K562 (cell line): ENCODE data around the gene CHD5. TPM values are rescaled to one million over a fixed set of nuclear protein-coding genes. Genes with fewer than 3 reads are reported as not detected.

Experiments
- ATAC-seq: fragments of 200-7000 bp; cut with Tn5 transposase; 3 replicates; pipeline ENCODE4 v1.9.1; 2020; ENCODE audit warnings: moderate library complexity
- BruUV-seq: library from RNA; stranded (reverse); fragments of 400-500 nt; replicated peaks from 2 replicates; lab custom pipeline; 2021; lab: Mats Ljungman, UMichigan
- CTCF ChIA-PET: fragments of 300-600 bp; formaldehyde crosslinking; extraction: SDS; loops from one replicate; lab custom pipeline; 2021; ENCODE audit warnings: low intra/inter-chr PET ratio; lab: Yijun Ruan, JAX
- POLR2A ChIA-PET: fragments of 300-600, 350-650 bp; sonication (Branson Sonifier 250); formaldehyde crosslinking; extraction: SDS; loops from one replicate; lab custom pipeline; 2021; ENCODE audit warnings: antibody characterized with exemption, inconsistent platforms; lab: Yijun Ruan, JAX
- DNase-seq, 4 experiments: peaks; one replicate each; pipeline versions ENCODE4 v3.0.0 to v3.0.0-alpha.2; 2011 to 2018; ENCODE audit warnings: low spot score in 3 of 4, mixed read lengths in 3 of 4; ENCODE audit errors: extremely low read depth in 1 of 4
- FAIRE-seq: peaks from 2 replicates; lab custom pipeline; 2011; peaks lifted over from hg19 to GRCh38; lab: Jason Lieb, UNC
- H2AFZ ChIP-seq: 2 replicates; pipeline ENCODE4 v1.6.0; 2011; ENCODE audit warnings: low read depth, low read length, control low read depth, inconsistent platforms
- H3K27ac ChIP-seq: fragments of 200-600 bp; 3 replicates; pipeline ENCODE4 v1.8.0; 2011; ENCODE audit warnings: low read depth, mild to moderate bottlenecking, control low read depth, inconsistent platforms, low read length, moderate library complexity, mixed read lengths; ENCODE audit errors: extremely low read depth
- H3K27me3 ChIP-seq, 2 experiments: fragments of 300-600 bp in 1 of 2; 2 replicates in 1 of 2; 3 replicates in 1 of 2; pipeline versions ENCODE4 v1.6.0 to v1.8.0; 2011; ENCODE audit warnings: inconsistent platforms in 2 of 2, low read length in 2 of 2, mild to moderate bottlenecking in 1 of 2, mixed read lengths in 1 of 2, moderate library complexity in 1 of 2; ENCODE audit not compliant: control insufficient read depth in 2 of 2, insufficient read depth in 2 of 2
- H3K36me3 ChIP-seq: fragments of 300-600 bp; 3 replicates; pipeline ENCODE4 v1.8.0; 2011; ENCODE audit warnings: mild to moderate bottlenecking, low read length, inconsistent platforms; ENCODE audit not compliant: control insufficient read depth, insufficient read depth
- H3K4me1 ChIP-seq, 2 experiments: fragments of 200-600 bp in 1 of 2; replicated peaks in 1 of 2; 2 replicates in 1 of 2; 3 replicates in 1 of 2; pipeline versions ENCODE4 v1.5.1 to v1.8.0; 2011; ENCODE audit warnings: inconsistent platforms in 2 of 2, low read length in 2 of 2, mild to moderate bottlenecking in 1 of 2, mixed read lengths in 1 of 2, moderate library complexity in 1 of 2; ENCODE audit not compliant: control insufficient read depth in 2 of 2, insufficient read depth in 2 of 2
- H3K4me2 ChIP-seq: 2 replicates; pipeline ENCODE4 v1.6.1; 2011; ENCODE audit warnings: low read length, control low read depth, inconsistent platforms, mixed read lengths; ENCODE audit not compliant: insufficient read depth
- H3K4me3 ChIP-seq: fragments of 200-600 bp; sonication (generic), shearing (Covaris generic); 2 replicates; pipeline ENCODE4 v1.5.1; 2016; ENCODE audit warnings: control low read depth, inconsistent platforms
- H3K79me2 ChIP-seq: fragments of 200-600 bp; 3 replicates; pipeline ENCODE4 v1.8.0; 2011; ENCODE audit warnings: low read length, inconsistent platforms; ENCODE audit not compliant: control insufficient read depth, insufficient read depth
- H3K9ac ChIP-seq, 2 experiments: 2 replicates each; pipeline versions ENCODE4 v1.6.0 to v1.6.1; 2011; ENCODE audit warnings: low read depth in 2 of 2, low read length in 2 of 2, control low read depth in 1 of 2, inconsistent platforms in 1 of 2, mild to moderate bottlenecking in 1 of 2, mixed read lengths in 1 of 2; ENCODE audit not compliant: insufficient read depth in 1 of 2
- H3K9me1 ChIP-seq: one replicate; pipeline ENCODE4 v1.6.0; 2011; ENCODE audit warnings: inconsistent platforms, mild to moderate bottlenecking, low read length, moderate library complexity; ENCODE audit not compliant: control insufficient read depth, insufficient read depth
- H3K9me3 ChIP-seq: replicated peaks from 2 replicates; pipeline ENCODE4 v1.5.1; 2011; ENCODE audit warnings: low read depth, low read length, inconsistent platforms; ENCODE audit not compliant: control insufficient read depth, insufficient read depth
- H4K20me1 ChIP-seq: replicated peaks from 2 replicates; pipeline ENCODE4 v1.6.1; 2011; ENCODE audit warnings: low read length, inconsistent platforms, mixed read lengths; ENCODE audit not compliant: control insufficient read depth, insufficient read depth
- ETV1 ChIP-seq: fragments of 450-650 bp; conservative IDR thresholded peaks from 2 replicates; pipeline ENCODE4 v1.6.1; 2016; ENCODE audit warnings: missing genetic modification characterization, control low read depth, low read depth, missing compliant biosample characterization
- MEIS2 ChIP-seq: fragments of 450-650 bp; IDR thresholded peaks from 2 replicates; pipeline ENCODE4 v1.6.1; 2014; ENCODE audit warnings: mild to moderate bottlenecking; ENCODE audit not compliant: partially characterized antibody
- MIER1 ChIP-seq: fragments of 450-650 bp; IDR thresholded peaks from 2 replicates; pipeline ENCODE4 v1.6.1; 2016; ENCODE audit warnings: antibody characterized with exemption, mild to moderate bottlenecking, low read depth
- NFRKB ChIP-seq: fragments of 450-650 bp; IDR thresholded peaks from 2 replicates; pipeline ENCODE4 v1.6.1; 2016; ENCODE audit warnings: low read depth
- NR2C1 ChIP-seq, 2 experiments: fragments of 450-650 bp; IDR thresholded peaks; 2 replicates each; pipeline ENCODE4 v1.6.1; 2017; ENCODE audit warnings: mild to moderate bottlenecking in 2 of 2, antibody characterized with exemption in 1 of 2, inconsistent platforms in 1 of 2, missing compliant biosample characterization in 1 of 2, missing genetic modification characterization in 1 of 2
- ZNF263 ChIP-seq: sonication (generic); formaldehyde crosslinking; IDR thresholded peaks from 2 replicates; pipeline ENCODE4 v1.8.0; 2022; ENCODE audit warnings: mild to moderate bottlenecking, missing genetic modification reagents, borderline replicate concordance
- WGBS: fragments of 100-300 bp; shearing (Covaris generic); methylation state at CpG from one replicate; pipeline ENCODE4 v1.1.6; 2016; ENCODE audit warnings: low coverage, mixed read lengths; ENCODE audit not compliant: insufficient coverage; ENCODE audit errors: missing lambda C conversion rate; 5-methylcytosine and 5-hydroxymethylcytosine counted together
- in situ Hi-C: fragments of 300-500 bp; cut with MboI; formaldehyde crosslinking; loops from 4 replicates; pipeline ENCODE4 v1.15.0; 2018; ENCODE audit warnings: inconsistent platforms, mixed read lengths
- intact Hi-C: fragments of 100-400 bp; cut with micrococcal nuclease; formaldehyde crosslinking; loops from 2 replicates; pipeline ENCODE4 v1.14.2; 2022
- polyA plus RNA-seq, 8 experiments: library from polyadenylated mRNA; depleted of rRNA in 4 of 8; stranded (reverse) in 5 of 8; unstranded in 3 of 8; fragments of >200 nt; fragmentation: Nextera tagmentation in 2 of 8; fragmentation: Illumina TruSeq in 1 of 8; extraction: Ambion mirVana in 2 of 8; extraction: Trizol in 1 of 8; gene quantifications; 2 replicates each; pipeline versions ENCODE4 v1.2.1 to v1.2.3, GENCODE V29; 2011 to 2014; ENCODE audit warnings: inconsistent platforms in 1 of 8, missing spikeins in 1 of 8
- total RNA-seq, 7 experiments: library from RNA; depleted of rRNA in 6 of 7; stranded (reverse); fragments of >200 nt in 6 of 7; fragmentation: Illumina TruSeq in 2 of 7; extraction: Trizol in 2 of 7; gene quantifications; 2 replicates each; pipeline versions ENCODE4 v1.2.1 to v1.2.3, GENCODE V29; 2011 to 2021; ENCODE audit warnings: low replicate concordance in 1 of 7
- TF ChIP-seq, protein P1 (sequence below): fragments of 200-800 bp; sonication (Bioruptor generic); IDR thresholded peaks from 2 replicates; pipeline ENCODE4 v1.6.1; 2017; ENCODE audit warnings: missing genetic modification characterization, missing compliant biosample characterization

Gene CHD5
- total and polyA plus RNA-seq, 9 of the 15 experiments (the other 6 are each of a cell fraction or from before 2014, with no cell fraction given): 0.03 to 0.52 (median 0.11) TPM; not detected in 2

DNA sequence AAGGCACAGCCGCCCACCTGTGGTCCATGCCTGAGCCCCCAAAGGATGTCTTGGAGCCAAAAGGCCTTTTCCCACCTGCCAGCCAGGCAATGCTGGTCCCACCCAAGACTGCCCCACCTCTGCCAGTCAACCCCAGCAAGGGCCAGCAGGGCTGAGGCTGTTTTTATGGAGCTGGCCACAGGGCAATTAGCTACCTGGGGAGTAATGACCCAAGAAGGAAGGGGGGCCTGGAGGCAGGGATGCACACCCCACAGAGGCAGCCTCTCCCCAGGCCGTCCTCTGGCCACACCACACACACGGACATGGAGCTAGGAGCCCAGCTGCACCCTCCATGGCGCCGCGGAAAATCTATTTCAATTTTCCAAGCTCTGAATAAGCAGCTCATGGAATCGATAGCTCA lies 27.2 kb downstream of the CHD5 start (continued):
- no peak for TF ChIP-seq NR2C1 (IDR thresholded peaks at IDR 0.05)
- no peak for TF ChIP-seq NR2C1 (tag; IDR thresholded peaks at IDR 0.05)
- TF ChIP-seq MIER1: no peak
- no peak for TF ChIP-seq MEIS2
- no peak for TF ChIP-seq ETV1 (tag)
- no peak for TF ChIP-seq NFRKB

- no peak overlapping the region for H3K27ac ChIP-seq
- no TSS peak for BruUV-seq
- H3K4me2 ChIP-seq: no peak overlapping the region
- peaks cover 7 to 24% of the 10 kb centered on the region in 2 experiments; a peak in 3 of 5 replicates for H3K4me1 ChIP-seq
- H3K27me3 ChIP-seq: peaks cover 18 to 73% of the 10 kb centered on the region in 2 experiments; a peak in 4 of 5 replicates
- H3K9ac ChIP-seq: 0 out of 4 replicates have a peak overlapping the region, but pooled peaks of 1 of the 2 experiments have one; percentile 1
- H4K20me1 ChIP-seq: peaks cover 27% of the 10 kb centered on the region
- H2AFZ ChIP-seq: no peak overlapping the region
- H3K79me2 ChIP-seq: no peaks in the 10 kb centered on the region
- ChIA-PET POLR2A (interaction anchor here (0.7 to 1.0 kb wide), 2 partner anchors 10 to 38 kb away, joined by 3 read pairs; no protein-coding TSS in a partner anchor), CTCF (no interaction called here)
- H3K36me3 ChIP-seq: no peaks in the 10 kb centered on the region
- DNase-seq (no peak), ATAC-seq (no peak), FAIRE-seq (no peak)
- WGBS: 1% methylated on average over 9 of the region's 11 CpGs
- in situ Hi-C loops (no loop called here), intact Hi-C loops (no loop called here)
- no peak overlapping the region for H3K4me3 ChIP-seq
- H3K9me1 ChIP-seq: peaks cover 5% of the 10 kb centered on the region
- no peaks in the 10 kb centered on the region for H3K9me3 ChIP-seq
- TF ChIP-seq, protein P1, sequence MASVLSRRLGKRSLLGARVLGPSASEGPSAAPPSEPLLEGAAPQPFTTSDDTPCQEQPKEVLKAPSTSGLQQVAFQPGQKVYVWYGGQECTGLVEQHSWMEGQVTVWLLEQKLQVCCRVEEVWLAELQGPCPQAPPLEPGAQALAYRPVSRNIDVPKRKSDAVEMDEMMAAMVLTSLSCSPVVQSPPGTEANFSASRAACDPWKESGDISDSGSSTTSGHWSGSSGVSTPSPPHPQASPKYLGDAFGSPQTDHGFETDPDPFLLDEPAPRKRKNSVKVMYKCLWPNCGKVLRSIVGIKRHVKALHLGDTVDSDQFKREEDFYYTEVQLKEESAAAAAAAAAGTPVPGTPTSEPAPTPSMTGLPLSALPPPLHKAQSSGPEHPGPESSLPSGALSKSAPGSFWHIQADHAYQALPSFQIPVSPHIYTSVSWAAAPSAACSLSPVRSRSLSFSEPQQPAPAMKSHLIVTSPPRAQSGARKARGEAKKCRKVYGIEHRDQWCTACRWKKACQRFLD (CRISPR knock-in tag): no peak
- TF ChIP-seq ZNF263 (CRISPR knock-in tag): 0 out of 2 replicates have a peak, but pooled peaks have one; percentile 60
These were observed 27.9 kb downstream of the CHD5 start for GRCh38 chr1:6152181-6152580.
